ENCODE measurements around the gene CREG1.

CREG1 gene

GRCh38 chr1:167507719-167508118, 45.8 kb downstream of the CREG1 start:
- DNase-seq (ENCODE audit: low read depth) = no peak

- DNase-seq (ENCODE audit: low read depth) = no peak
Observed at GRCh38 chr1:167504467-167504827, 49.1 kb downstream of the CREG1 start.

- DNase-seq (ENCODE audit: low read depth) = no peak
Observed at GRCh38 chr1:167503626-167504466, 49.7 kb downstream of the CREG1 start.

GRCh38 chr1:167502719-167503462, 50.7 kb downstream of the CREG1 start:
- DNase-seq (ENCODE audit: low read depth) = no peak

- no peak for DNase-seq (ENCODE audit: low read depth)
Observed at GRCh38 chr1:167502192-167502551, 51.4 kb downstream of the CREG1 start.

GRCh38 chr1:167501515-167502191, 51.9 kb downstream of the CREG1 start:
- DNase-seq (ENCODE audit: low read depth) = peak; percentile 62

- DNase-seq (ENCODE audit: low read depth) = no peak
Observed at GRCh38 chr1:167500283-167500860, 53.2 kb downstream of the CREG1 start.

- DNase-seq (ENCODE audit: low read depth) = peak; percentile 31
Observed at GRCh38 chr1:167499664-167500101, 53.9 kb downstream of the CREG1 start.

- DNase-seq (ENCODE audit: low read depth) = no peak
Observed at GRCh38 chr1:167499106-167499505, 54.5 kb downstream of the CREG1 start.

- DNase-seq (ENCODE audit: low read depth) = no peak
Observed at GRCh38 chr1:167496797-167497619, 56.6 kb downstream of the CREG1 start.

- DNase-seq (ENCODE audit: low read depth) = no peak
Observed at GRCh38 chr1:167493372-167493771, 60.2 kb downstream of the CREG1 start.

- no peak for DNase-seq (ENCODE audit: low read depth)
Observed at GRCh38 chr1:167492481-167492910, 61.1 kb downstream of the CREG1 start.

GRCh38 chr1:167491586-167492461, 61.7 kb downstream of the CREG1 start:
- no peak for DNase-seq (ENCODE audit: low read depth)

Data from activated T-cell treated with anti-CD3 and anti-CD28 coated beads for 48 hours (primary cell).